SHP77 treated with DMSO at 0.1 percent for 48 hours (cell line): ENCODE measurements around the gene RAMP1.
A peak's percentile ranks its signal among the peaks of the same experiment; 100 is the strongest.

ENCODE experiments used
- DNase-seq: peaks from one replicate; lab custom pipeline; 2025; lab: John Stamatoyannopoulos, UW

The RAMP1 gene

GRCh38 chr2:237876951-237877491 is 17.6 kb downstream of the RAMP1 start:
- DNase-seq, result no peak

GRCh38 chr2:237877576-237878307 is 18.3 kb downstream of the RAMP1 start:
- no peak for DNase-seq

- DNase-seq, result no peak
These were observed 19.1 kb downstream of the RAMP1 start for GRCh38 chr2:237878321-237879057.

DNA sequence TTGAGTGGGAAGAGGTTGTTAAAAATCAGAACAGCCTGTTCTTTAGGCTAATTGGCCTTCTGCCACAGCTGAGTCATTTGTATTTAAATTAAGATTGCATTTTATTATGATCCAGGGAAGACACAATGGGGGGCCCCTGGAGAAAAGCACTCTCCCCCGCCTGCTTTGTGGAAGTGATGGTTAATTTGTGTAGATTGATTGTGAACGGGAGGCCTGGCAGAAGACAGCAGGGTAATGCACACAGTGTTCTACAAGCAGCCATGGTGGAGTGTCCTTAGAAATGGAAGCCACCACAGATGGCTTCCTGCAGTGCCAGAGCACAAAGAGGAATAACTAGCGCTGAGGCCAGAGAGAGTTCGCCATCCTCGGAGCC is 19.6 kb downstream of the RAMP1 start:
- DNase-seq, result no peak

DNA sequence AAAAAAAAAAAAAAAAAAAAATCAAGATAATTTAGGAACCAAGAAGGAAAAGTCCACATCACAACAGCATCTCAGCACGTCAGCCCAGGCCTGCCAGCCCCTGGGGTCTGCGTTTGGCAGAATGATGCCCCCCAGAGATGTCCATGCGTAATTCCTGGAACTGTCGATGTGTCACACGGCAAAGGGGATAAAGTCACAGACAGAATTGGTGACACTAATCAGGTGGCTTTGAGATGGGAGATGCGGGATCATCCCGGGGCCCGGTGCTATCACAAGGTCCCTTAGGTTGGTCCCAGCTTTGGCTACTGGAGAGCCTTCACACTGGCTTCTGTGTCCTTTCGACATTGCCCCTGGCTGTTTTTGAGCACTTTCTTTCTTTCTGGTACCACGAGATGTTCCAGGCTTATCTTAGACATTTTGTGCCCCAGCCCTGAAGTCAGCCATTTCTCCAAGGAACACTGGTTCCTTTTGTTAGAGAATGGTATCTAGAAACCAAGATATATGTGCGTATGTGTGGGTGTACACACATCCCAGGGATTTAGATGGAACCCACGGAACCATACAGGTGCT is 20.7 kb downstream of the RAMP1 start:
- no peak for DNase-seq

DNA sequence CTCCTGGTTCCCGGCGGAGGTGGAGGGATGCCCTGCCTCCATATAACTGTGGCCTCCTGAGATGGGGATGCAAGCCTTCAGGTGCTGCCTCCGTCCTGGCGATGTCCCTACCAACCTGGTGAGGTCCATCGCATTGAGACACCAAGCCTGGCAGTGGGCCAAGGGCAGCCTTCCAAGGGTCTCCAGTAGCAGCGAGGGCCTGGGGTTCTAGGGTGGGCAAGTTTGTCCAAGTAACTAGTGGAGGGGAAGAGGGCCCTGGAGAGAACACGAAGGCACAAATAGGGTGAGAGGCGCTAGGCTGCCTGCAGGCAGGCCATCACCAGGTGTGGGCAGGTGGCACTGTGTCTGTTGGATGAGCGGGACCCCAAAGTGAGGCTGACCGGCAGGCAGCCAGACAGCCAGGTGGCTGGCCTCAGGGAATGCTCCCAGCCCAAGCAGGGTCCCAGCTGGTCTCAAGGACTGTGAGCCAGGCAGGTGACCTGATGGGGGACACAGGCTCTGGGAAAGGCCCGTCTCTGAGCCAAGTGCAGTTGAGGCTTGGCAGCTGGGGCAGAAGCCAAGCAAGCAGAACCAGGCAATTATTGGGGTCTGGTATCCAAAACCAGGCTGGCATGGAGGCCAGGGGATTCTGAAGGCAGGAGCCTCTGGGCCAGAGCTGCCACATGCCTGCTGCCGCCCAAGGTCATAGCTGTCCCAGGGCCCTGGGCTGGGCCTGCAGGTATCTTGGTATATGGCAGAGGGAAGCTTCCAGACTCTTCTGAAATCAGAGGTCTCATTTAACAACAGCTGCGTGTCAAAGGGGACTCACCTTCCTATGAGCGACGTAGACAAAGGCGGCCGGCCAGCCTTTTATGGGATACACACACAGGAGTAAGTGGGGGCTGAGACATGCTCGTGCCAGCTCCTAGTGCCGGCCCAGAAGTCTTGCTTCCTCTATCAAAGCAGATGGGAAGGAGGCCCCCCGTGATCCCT is 23.4 kb downstream of the RAMP1 start:
- no peak for DNase-seq

DNA sequence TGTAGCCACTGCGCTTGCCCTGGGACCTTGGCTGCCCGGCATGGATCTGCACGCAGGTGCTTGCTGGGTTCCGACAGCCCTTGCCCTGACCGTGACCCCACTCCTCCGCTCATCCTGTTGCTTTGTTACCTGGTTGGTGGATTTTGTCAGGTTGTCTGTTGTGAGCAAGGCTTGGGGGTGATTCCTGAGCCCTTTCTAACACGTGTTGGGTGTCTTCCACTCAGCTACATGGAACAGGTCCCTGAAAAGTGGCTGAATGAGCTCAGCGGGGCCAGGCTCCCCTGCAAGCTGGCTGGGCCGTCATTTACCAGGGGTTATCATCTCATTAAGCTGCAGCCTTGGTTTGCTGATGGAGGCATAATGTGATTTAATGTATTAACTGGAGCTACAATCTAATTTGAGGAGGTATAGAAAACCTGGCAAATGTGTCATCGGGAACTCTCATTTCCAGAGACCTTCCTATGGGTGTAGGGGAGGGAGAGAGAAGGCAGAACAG is 24.6 kb downstream of the RAMP1 start:
- DNase-seq, result no peak

GRCh38 chr2:237884681-237885080 is 25.3 kb downstream of the RAMP1 start:
- DNase-seq, result no peak

GRCh38 chr2:237885111-237885930 is 25.9 kb downstream of the RAMP1 start:
- DNase-seq, result no peak

DNA sequence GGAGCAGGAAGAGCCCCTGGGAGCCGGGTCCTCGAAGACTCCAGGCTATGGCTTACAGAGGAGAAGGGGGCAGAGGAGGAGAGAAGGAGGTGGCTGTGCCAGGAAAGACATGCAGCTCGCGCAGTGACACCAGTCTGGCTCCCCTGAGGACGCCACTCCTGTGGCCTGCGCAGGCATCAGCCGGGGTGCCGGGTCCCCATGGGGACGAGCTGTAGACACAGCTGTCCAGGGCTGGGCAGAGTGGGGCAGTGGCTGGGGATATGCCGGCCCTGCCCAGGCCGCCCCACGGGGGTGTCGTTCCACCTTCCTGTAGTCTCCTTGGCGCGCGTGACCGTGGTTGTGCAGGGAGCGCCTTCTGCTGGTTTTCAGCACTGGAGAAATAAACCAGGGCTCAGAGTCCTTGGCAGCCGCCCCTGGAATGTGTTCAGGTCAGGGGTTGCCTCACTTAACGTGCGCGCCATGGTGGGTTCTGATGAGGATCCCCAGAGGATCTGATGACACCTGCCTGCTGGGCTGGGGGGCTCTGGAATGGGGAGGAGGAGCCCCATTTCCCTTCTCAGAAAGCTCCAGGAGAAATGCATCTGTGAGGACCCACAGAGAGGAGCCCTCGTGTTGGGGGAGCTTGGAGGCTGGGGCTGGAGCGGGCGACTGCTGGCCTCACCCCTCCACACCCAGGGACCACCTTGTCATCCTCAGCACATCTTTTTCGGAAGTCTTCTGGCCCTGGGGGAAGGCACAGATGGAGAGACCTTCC is 26.7 kb downstream of the RAMP1 start:
- DNase-seq, result no peak

GRCh38 chr2:237886685-237887481 is 27.5 kb downstream of the RAMP1 start:
- DNase-seq, result peak; percentile 43

- no peak for DNase-seq
These were observed 29.0 kb downstream of the RAMP1 start for GRCh38 chr2:237888389-237888788.

DNA sequence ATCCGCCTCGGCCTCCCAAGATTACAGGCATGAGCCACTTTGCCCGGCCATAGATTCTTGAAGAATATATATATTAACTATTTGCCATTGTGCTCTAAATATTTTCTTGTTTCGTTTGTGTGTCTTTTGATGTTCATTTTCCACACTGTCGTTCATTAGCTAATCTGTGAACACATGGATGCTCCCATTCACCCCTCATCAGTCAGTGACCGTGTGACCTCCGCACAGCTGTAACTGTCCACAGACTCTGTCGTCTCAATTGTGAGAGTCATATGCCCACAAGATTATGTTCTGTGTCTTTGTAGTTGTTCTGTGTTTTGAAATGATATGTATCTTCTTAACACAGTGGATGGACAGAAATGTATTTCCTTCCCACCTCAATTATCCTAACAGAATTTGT is 29.6 kb downstream of the RAMP1 start:
- DNase-seq, result no peak

- no peak for DNase-seq
These were observed 30.4 kb downstream of the RAMP1 start for GRCh38 chr2:237889811-237890210.

DNA sequence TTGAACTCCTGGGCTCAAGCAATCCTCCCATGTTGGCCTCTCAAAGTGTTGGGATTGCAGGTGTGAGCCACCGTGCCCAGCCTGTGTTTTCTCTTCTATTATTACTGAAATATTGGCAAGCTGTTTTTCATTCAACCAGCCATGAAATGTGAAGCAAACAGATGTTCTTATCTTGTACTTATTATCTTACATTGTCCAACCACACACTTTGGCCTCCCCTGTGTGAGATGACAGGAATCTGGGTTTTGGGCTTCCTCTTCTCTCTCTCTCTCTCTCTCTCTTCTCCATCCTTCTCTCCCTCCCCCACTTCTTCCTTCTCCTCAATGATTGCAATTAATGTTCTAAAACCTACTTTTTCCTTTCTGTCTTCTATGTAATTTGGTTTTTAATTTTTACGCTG is 33.1 kb downstream of the RAMP1 start:
- no peak for DNase-seq

DNA sequence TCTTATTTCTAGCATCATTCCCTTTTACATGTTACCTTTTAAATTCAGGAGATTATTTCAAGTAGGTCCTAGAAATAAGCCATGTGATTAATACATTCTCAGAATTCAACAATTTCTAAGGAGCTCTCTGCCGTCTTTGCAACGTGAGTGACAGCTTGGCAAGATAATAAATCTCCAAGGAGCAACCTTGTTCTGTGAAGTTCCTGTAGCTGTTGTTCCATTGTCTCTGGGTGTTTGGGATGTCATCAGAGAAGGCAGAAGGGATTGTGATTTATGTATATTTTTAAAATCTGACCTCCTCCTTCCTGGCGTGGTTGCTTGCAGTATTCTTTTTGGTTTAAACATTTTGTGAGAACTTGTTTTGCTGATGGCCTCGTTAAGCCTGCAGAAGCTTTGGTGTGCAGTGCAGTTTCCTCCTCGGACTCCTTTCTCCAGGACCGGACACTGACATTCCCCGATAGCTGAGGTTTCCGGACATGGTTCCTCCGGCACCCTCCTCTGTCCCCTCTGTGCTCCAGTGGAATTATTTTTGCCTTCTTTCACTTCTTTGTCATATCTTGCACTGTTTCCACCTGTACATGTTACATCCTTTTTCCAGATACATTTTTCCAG is 33.7 kb downstream of the RAMP1 start:
- DNase-seq, result no peak

DNA sequence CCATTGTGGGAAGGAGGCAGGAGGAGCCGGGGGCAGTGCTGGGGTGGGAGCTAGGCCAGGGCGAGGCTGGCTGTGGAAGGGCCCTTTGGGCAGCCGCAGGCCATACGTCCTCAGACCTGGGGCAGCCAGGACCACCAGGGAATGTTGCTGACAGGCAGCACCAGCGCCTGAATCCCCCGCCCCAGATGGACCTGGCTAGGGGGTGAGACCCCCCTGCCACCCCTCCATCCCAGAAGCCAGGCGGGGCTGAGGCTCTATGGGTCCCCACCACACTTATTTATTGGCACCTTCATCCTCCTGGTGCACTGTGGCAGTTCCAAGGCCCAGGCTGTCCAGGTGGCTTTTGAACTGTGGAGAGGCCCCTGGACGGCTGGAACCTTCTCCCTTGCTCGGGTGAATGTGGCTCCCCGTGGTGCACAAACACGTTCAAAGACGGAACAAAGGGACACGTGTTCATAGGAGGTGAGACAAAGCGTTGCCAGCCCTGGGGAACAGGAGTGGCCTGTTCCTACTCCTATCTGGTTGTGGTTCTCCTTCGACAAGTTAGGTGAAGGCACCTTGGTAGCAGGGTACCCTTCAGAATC is 35.1 kb downstream of the RAMP1 start:
- DNase-seq, result no peak

DNA sequence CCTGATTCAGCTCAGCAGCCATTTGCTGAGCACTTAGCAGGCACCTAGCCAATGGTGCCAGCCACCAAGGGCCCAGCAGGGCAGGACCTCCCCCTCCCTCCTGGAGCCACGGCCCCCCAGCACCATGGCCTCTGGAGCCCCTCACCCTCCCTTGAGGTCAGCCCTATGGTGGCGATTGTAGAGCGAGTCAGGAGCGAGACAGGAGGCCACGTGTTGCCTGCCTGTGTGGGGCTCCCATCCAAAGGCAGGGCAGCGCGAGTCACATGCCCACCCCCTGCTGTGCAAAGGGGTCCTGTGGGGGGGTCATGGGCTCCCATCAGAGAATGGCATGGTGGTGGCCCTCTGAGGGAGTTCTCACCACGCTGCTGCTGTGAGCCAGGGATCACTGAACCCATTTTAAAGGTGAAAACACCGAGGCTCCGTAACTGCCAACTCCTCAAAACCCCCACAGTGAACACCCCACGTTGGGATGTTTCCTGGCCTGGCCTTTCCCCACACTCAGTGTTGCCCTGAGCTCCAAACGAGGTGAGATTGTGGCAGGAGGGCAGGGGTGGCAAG is 35.6 kb downstream of the RAMP1 start:
- DNase-seq, result no peak
